Measurements from ENCODE around the gene UBALD1.

The UBALD1 gene

DNA sequence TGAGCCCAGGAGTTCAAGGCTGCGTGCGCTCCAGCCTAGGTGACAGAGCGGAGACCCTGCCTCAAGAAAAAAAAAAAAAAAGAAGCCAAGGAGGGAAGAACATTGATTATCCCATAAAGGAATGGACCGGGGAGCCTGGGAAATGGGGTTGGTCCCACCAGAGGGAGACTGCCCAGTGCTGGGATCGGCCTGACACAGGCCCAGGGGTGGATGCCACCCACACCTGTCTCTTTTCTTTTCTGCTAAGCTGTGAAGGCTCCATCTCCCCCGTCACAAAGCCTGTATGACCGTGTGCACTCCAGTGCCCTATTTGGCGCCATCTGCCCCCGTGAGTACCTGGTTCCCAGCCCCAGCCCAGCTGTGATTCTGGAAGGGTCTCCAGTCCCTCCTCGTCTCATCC, 15.7 kb downstream of the UBALD1 start:
- no peak overlapping the region for H3K4me3 ChIP-seq (ENCODE audit: control insufficient read depth, low read depth, low read length)
- no peak for TF ChIP-seq CTCF (conservative IDR thresholded peaks at IDR 0.05; ENCODE audit: control insufficient read depth, insufficient read depth, low read depth, low read length)
- DNase-seq (ENCODE audit: low read depth) = no peak

DNA sequence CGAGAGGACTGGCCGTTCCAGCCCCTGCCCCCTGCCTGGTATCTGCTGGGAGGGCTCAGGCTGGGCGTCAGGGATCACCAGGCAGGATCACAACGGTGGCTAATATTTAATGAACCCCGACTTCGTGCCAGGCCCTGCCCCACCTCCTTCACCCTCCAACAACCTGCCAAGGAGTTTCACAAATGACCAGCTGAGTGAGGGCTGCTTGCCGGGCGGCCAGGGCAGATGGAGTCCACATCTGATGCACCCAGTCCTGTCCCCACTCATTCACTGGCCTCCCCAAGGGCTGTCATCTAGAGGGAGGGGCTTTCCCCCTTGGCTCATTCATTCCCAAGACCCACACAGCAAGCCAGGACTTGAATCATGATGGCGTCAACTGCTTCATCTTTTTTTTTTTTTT, 17.5 kb downstream of the UBALD1 start:
- DNase-seq (ENCODE audit: low read depth) = no peak
- no peak for TF ChIP-seq CTCF (conservative IDR thresholded peaks at IDR 0.05; ENCODE audit: control insufficient read depth, insufficient read depth, low read depth, low read length)
- H3K4me3 ChIP-seq (ENCODE audit: control insufficient read depth, low read depth, low read length) = no peak overlapping the region

DNA sequence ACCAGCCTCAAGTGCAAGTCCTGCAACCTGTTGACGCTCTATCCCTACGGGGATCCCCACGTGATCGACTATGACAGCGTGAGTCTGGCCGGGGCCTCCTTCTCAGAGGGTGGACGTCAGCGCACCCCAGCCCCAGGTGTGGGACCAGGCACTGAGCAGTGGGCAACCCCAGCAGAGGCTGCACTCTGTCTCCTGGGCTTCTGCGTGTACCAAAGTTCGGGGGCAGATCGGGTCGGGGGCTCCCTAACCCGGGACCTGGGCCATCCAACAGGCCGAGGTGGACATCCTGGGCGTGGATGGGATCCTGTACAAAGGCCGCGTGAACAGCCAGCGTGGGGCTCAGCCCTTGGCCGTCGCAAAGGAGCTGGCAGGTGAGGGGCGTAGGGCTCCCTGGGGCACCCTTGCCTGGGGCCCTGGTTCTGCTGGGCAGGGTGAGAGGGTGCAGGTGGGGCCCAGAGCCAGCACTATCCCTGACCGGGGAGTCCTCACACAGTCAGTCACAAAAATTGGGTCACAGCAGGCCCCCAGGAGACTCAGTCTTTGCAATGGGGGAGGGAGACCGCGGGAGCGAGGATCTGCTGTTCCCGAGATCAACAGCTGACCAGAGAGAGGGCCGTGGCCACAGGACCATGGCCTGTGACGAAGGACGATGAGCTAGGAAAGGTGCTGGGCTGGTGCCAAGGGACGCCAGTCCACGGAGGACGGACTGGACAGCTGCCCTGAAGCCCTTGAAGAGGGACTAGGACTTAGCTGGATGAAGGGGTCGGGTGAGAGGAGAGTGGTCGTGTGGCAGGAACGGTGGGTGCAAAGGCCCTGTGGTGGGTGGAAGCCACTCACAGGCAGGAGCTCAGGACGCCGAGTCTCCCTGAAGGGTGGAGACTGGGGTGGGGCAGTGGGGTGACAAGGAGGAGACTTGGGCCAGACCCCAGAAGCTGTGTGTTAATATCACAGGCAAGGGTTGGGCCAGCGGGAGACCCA, 20.0 kb downstream of the UBALD1 start:
- no peak for DNase-seq (ENCODE audit: low read depth)
- TF ChIP-seq CTCF (conservative IDR thresholded peaks at IDR 0.05; ENCODE audit: control insufficient read depth, insufficient read depth, low read depth, low read length) = no peak
- H3K4me3 ChIP-seq (ENCODE audit: control insufficient read depth, low read depth, low read length) = no peak overlapping the region

- no peak overlapping the region for H3K4me3 ChIP-seq (ENCODE audit: control insufficient read depth, low read depth, low read length)
- DNase-seq (ENCODE audit: low read depth) = no peak
- no peak for TF ChIP-seq CTCF (conservative IDR thresholded peaks at IDR 0.05; ENCODE audit: control insufficient read depth, insufficient read depth, low read depth, low read length)
Measured at GRCh38 chr16:4593086-4593485, 21.6 kb downstream of the UBALD1 start.

- DNase-seq (ENCODE audit: low read depth) = no peak
- TF ChIP-seq CTCF (conservative IDR thresholded peaks at IDR 0.05; ENCODE audit: control insufficient read depth, insufficient read depth, low read depth, low read length) = no peak
- no peak overlapping the region for H3K4me3 ChIP-seq (ENCODE audit: control insufficient read depth, low read depth, low read length)
Measured at GRCh38 chr16:4591706-4592470, 22.8 kb downstream of the UBALD1 start.

GRCh38 chr16:4591191-4591590, 23.5 kb downstream of the UBALD1 start:
- no peak for TF ChIP-seq CTCF (conservative IDR thresholded peaks at IDR 0.05; ENCODE audit: control insufficient read depth, insufficient read depth, low read depth, low read length)

More at GRCh38 chr16:4591191-4591590, 23.5 kb downstream of the UBALD1 start:
- no peak for DNase-seq (ENCODE audit: low read depth)
- H3K4me3 ChIP-seq (ENCODE audit: control insufficient read depth, low read depth, low read length) = no peak overlapping the region
